ENCODE data around the gene MEF2A.

- TF ChIP-seq CTCF (IDR thresholded peaks at IDR 0.05) (no peak), POLR2A (IDR thresholded peaks at IDR 0.05) (no peak)
Measured at GRCh38 chr15:99568625-99569352, 3.0 kb downstream of the MEF2A start.
